PFSK-1 (cell line): ENCODE measurements around the gene VWA1.

Experiments used
- FOXP2 ChIP-seq: optimal IDR thresholded peaks from 2 replicates; pipeline ENCODE3; 2011; ENCODE audit warnings: borderline replicate concordance, control low read depth, inconsistent platforms; ENCODE audit not compliant: insufficient read depth; ENCODE audit errors: extremely low read length, extremely low read depth
- POLR2AphosphoS5 ChIP-seq: IDR thresholded peaks from 2 replicates; pipeline ENCODE4 v1.6.1; 2012; ENCODE audit warnings: low read depth, mild to moderate bottlenecking, control low read depth, low read length, moderate library complexity
- SIN3A ChIP-seq: IDR thresholded peaks from 2 replicates; pipeline ENCODE4 v1.6.1; 2012; ENCODE audit warnings: mild to moderate bottlenecking, low read length, moderate library complexity, borderline replicate concordance; ENCODE audit not compliant: insufficient read depth
- TAF1 ChIP-seq: IDR thresholded peaks from 2 replicates; pipeline ENCODE4 v1.6.1; 2012; ENCODE audit warnings: low read length, control low read depth, borderline replicate concordance; ENCODE audit not compliant: insufficient read depth
- TF ChIP-seq, protein P1 (sequence below), 2 experiments: IDR thresholded peaks; 2 replicates each; pipeline versions ENCODE4 v1.6.1 to v1.8.0; 2011 to 2012; ENCODE audit warnings: low read depth in 2 of 2, low read length in 2 of 2, control low read depth in 1 of 2, inconsistent platforms in 1 of 2, mild to moderate bottlenecking in 1 of 2, moderate library complexity in 1 of 2; ENCODE audit not compliant: insufficient read depth in 1 of 2

The VWA1 gene

DNA sequence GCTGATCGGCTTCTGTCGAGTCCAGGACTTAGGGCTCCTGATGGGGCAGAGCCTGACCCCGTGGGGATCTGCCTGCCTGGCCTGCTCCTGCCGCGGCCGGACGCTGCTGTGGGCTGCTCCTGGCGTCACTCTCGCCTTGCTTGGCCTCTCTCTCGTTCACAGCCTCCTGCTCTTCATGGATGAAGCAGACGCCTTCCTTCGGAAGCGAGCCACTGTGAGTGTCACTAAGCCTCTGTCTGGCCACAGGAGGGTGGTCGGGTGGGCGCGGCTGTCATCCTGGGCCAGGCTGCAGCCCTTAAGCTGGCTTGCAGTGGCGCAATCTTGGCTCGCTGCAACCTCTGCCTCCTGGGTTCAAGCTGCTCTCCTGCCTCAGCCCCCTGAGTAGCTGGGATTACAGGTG lies 52.2 kb downstream of the VWA1 start:
- TF ChIP-seq FOXP2 = no peak
- TF ChIP-seq TAF1 = no peak
- TF ChIP-seq, protein P1, sequence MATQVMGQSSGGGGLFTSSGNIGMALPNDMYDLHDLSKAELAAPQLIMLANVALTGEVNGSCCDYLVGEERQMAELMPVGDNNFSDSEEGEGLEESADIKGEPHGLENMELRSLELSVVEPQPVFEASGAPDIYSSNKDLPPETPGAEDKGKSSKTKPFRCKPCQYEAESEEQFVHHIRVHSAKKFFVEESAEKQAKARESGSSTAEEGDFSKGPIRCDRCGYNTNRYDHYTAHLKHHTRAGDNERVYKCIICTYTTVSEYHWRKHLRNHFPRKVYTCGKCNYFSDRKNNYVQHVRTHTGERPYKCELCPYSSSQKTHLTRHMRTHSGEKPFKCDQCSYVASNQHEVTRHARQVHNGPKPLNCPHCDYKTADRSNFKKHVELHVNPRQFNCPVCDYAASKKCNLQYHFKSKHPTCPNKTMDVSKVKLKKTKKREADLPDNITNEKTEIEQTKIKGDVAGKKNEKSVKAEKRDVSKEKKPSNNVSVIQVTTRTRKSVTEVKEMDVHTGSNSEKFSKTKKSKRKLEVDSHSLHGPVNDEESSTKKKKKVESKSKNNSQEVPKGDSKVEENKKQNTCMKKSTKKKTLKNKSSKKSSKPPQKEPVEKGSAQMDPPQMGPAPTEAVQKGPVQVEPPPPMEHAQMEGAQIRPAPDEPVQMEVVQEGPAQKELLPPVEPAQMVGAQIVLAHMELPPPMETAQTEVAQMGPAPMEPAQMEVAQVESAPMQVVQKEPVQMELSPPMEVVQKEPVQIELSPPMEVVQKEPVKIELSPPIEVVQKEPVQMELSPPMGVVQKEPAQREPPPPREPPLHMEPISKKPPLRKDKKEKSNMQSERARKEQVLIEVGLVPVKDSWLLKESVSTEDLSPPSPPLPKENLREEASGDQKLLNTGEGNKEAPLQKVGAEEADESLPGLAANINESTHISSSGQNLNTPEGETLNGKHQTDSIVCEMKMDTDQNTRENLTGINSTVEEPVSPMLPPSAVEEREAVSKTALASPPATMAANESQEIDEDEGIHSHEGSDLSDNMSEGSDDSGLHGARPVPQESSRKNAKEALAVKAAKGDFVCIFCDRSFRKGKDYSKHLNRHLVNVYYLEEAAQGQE (IDR thresholded peaks at IDR 0.05; ENCODE audit: insufficient read depth in 1 of 2, low read depth in 2 of 2, low read length in 2 of 2) = no peak
- TF ChIP-seq POLR2AphosphoS5 = no peak
- no peak for TF ChIP-seq SIN3A

DNA sequence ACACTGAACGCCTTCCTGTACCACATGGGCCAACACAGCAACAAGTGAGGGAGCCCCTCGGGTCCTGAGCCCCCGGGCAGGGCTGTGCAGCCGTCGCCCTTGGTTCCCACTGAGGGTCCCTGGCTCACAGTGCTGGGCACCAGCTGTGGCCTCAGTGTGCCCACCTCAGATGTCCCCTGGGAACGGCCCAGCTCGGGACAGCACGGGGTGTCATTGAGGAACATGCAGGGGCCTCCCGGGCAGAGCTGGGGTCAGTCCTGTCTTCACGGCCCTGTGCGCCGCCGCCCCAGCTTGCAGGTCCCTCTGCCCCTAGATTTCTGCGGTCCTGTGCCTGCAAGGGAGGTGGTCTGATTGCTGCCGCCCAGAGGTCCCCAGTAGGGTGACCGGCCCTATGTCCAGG lies 53.7 kb downstream of the VWA1 start:
- TF ChIP-seq, protein P1 (IDR thresholded peaks at IDR 0.05; ENCODE audit: insufficient read depth in 1 of 2, low read depth in 2 of 2, low read length in 2 of 2) = no peak
- TF ChIP-seq TAF1 = no peak

DNA sequence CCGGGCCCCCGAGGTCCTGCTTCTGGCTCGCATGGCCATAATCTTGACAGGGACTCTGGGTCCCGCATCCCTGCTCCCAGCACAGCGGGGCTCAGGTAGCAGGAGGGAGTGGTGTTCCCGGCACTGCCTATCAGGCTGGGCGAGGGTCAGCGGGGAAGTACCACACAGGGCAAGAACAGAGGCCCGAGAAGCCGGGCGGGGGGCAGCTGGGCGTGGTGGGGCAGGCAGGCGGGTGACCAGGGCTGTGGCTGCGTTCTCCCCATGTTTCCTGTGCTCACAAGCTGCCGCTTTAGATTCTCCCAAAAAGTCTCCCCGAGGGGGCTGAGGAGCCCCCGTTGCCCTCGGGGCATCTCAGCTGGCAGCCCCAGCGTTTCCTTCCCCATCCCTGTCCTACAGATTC lies 54.4 kb downstream of the VWA1 start:
- TF ChIP-seq TAF1 (no peak), SIN3A (no peak), POLR2AphosphoS5 (no peak), FOXP2 (no peak)
- TF ChIP-seq, protein P1 (IDR thresholded peaks at IDR 0.05; ENCODE audit: insufficient read depth in 1 of 2, low read depth in 2 of 2, low read length in 2 of 2) = no peak

DNA sequence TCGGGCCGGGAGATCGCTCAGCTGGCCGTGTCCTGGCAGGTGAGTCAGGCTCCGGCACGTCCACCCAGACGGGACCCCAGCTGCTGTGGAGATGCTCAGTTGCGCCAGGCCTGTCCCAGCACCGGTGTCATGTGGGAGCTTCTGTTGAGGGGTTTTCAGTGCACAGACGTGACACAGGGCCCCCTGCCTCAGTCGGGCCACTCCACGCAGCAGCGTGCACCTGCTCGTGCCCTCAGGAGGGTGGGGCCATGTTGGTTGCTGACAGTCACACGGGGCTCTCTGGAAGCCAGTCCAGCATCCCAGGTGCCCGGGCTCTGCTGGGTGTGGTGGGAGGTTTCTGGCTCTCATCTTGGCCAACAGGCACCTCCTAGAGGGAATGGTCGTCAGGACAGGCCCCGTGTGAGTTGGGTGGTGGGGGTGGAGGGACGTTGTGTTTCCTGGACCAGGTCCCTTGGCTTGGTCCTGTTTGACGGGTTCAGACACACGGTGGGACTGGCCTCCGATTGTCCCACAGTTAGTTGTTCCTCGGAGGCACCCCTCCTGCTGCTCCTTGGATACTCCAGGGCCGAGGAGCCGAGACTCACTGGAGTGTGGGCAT lies 55.2 kb downstream of the VWA1 start:
- no peak for TF ChIP-seq FOXP2
- TF ChIP-seq, protein P1 (IDR thresholded peaks at IDR 0.05; ENCODE audit: insufficient read depth in 1 of 2, low read depth in 2 of 2, low read length in 2 of 2) = no peak
- TF ChIP-seq SIN3A = no peak
- no peak for TF ChIP-seq POLR2AphosphoS5
- no peak for TF ChIP-seq TAF1

DNA sequence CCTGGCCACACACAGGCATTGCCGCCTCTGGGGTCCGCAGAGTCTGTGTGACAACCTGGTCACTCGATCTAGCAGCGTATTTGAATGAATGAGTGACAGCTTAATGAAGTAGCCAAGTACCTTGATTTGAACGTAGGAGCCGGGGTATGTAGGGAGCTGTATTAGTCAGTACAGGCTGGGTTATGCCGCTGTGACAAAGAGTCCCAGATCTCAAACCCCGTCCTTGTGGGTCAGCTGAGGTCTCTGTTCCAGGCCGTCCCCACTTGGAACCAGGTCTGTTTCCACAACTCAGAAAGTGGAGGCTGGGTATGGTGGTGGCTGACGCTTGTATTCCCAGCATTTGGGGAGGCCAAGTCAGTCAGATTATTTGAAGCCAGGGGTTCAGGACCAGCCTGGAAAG lies 56.1 kb downstream of the VWA1 start:
- TF ChIP-seq POLR2AphosphoS5 (no peak), TAF1 (no peak), FOXP2 (no peak), SIN3A (no peak)
- TF ChIP-seq, protein P1 (IDR thresholded peaks at IDR 0.05; ENCODE audit: insufficient read depth in 1 of 2, low read depth in 2 of 2, low read length in 2 of 2) = no peak
